ENCODE data around the gene MRPS22. TPM values are rescaled to one million over a fixed set of nuclear protein-coding genes. Genes with fewer than 3 reads are reported as not detected.

MRPS22 gene
- polyA plus RNA-seq, 1 donor = 61.8 TPM

DNA sequence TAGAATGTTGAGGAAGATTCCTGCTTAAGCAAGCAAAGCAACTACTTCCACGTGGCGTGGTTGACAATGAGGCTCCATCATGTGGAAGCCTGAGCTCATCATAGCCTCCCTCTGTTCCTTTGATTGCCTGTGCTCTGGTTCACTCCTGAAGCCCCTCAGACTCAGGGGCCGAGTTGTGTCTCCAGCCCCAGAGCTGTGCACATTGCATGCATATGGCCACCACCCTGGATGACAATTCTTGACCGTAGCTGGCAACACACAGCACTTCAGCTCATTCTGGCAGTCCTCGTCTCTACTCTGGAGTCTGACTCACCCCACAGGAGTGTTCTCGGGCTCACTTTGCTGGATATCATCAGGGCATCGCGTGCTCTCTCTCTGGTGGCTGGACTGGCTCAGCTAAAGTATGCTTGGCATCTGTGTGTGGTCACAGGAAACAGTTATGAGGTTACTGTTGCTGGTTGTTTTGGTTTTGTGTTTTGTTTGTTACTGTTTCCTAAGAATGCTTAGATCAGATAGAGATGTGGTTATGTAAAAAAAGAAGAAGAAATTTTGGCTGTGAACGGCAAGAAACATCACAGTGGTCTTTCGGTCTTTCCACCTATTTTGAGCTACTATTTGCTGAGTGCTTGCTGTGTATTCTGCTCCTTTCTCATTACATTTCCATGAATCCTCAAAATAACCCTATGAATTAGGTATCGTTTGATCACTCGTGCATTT lies 41.6 kb upstream of the MRPS22 start:
- DNase-seq = no peak
- Histone ChIP-seq H3K27ac (ENCODE audit: low read length) (no peak overlapping the region), H3K9me3 (ENCODE audit: control insufficient read depth, low read depth, low read length) (no peaks in the 10 kb centered on the region), H3K4me3 (ENCODE audit: low read length) (no peak overlapping the region), H3K4me1 (ENCODE audit: control insufficient read depth, insufficient read depth, low read length) (no peaks in the 10 kb centered on the region), H3K36me3 (ENCODE audit: control insufficient read depth, insufficient read depth, low read length) (no peaks in the 10 kb centered on the region), H3K27me3 (ENCODE audit: control insufficient read depth, insufficient read depth, low read length) (no peaks in the 10 kb centered on the region)
- 90% methylated on average over 2 of the region's 12 CpGs for WGBS (ENCODE audit: insufficient coverage, low lambda C conversion rate)

- Histone ChIP-seq H3K27ac (ENCODE audit: low read length) (no peak overlapping the region), H3K4me1 (ENCODE audit: control insufficient read depth, insufficient read depth, low read length) (no peaks in the 10 kb centered on the region), H3K27me3 (ENCODE audit: control insufficient read depth, insufficient read depth, low read length) (no peaks in the 10 kb centered on the region), H3K9me3 (ENCODE audit: control insufficient read depth, low read depth, low read length) (no peaks in the 10 kb centered on the region), H3K36me3 (ENCODE audit: control insufficient read depth, insufficient read depth, low read length) (no peaks in the 10 kb centered on the region), H3K4me3 (ENCODE audit: low read length) (no peak overlapping the region)
- no CpG with 5 or more reads among the region's 4 CpGs for WGBS (ENCODE audit: insufficient coverage, low lambda C conversion rate)
- DNase-seq = no peak
Observed at GRCh38 chr3:139302801-139303113, 41.1 kb upstream of the MRPS22 start.

GRCh38 chr3:139303216-139303615 lies 40.6 kb upstream of the MRPS22 start:
- no peak overlapping the region for H3K4me3 ChIP-seq (ENCODE audit: low read length)
- no peaks in the 10 kb centered on the region for H3K27me3 ChIP-seq (ENCODE audit: control insufficient read depth, insufficient read depth, low read length)
- no peaks in the 10 kb centered on the region for H3K9me3 ChIP-seq (ENCODE audit: control insufficient read depth, low read depth, low read length)
- no peaks in the 10 kb centered on the region for H3K4me1 ChIP-seq (ENCODE audit: control insufficient read depth, insufficient read depth, low read length)
- no peak overlapping the region for H3K27ac ChIP-seq (ENCODE audit: low read length)
- H3K36me3 ChIP-seq (ENCODE audit: control insufficient read depth, insufficient read depth, low read length) = no peaks in the 10 kb centered on the region
- no peak for DNase-seq
- WGBS (ENCODE audit: insufficient coverage, low lambda C conversion rate) = no CpG with 5 or more reads among the region's 5 CpGs

- Histone ChIP-seq H3K4me3 (ENCODE audit: low read length) (no peak overlapping the region), H3K27me3 (ENCODE audit: control insufficient read depth, insufficient read depth, low read length) (no peaks in the 10 kb centered on the region), H3K36me3 (ENCODE audit: control insufficient read depth, insufficient read depth, low read length) (no peaks in the 10 kb centered on the region), H3K27ac (ENCODE audit: low read length) (no peak overlapping the region), H3K4me1 (ENCODE audit: control insufficient read depth, insufficient read depth, low read length) (no peaks in the 10 kb centered on the region), H3K9me3 (ENCODE audit: control insufficient read depth, low read depth, low read length) (no peaks in the 10 kb centered on the region)
- no CpG with 5 or more reads among the region's 3 CpGs for WGBS (ENCODE audit: insufficient coverage, low lambda C conversion rate)
- DNase-seq = no peak
Observed at GRCh38 chr3:139304383-139304782, 39.4 kb upstream of the MRPS22 start.

DNA sequence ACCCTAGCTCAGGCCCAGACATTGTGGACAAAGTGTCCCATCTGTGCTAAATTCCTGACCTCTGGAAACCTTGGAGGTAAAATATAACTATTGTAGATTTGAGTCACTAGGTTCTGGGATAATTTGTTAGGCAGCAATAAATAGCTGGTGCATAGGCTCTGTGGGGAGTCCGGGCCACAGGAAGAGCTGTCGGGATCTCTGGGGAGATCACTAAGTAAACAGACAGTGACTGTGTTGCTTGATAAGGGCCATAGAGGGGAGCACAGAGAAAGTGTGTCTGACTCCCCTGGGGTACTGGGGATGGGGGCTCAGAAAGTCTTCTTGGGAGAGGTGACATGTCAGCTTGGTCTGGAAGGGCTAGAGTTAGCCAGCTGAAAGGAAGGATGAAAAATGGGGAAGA lies 37.7 kb upstream of the MRPS22 start:
- DNase-seq = no peak
- Histone ChIP-seq H3K4me3 (ENCODE audit: low read length) (no peak overlapping the region), H3K27me3 (ENCODE audit: control insufficient read depth, insufficient read depth, low read length) (no peaks in the 10 kb centered on the region), H3K4me1 (ENCODE audit: control insufficient read depth, insufficient read depth, low read length) (no peaks in the 10 kb centered on the region), H3K36me3 (ENCODE audit: control insufficient read depth, insufficient read depth, low read length) (no peaks in the 10 kb centered on the region), H3K27ac (ENCODE audit: low read length) (no peak overlapping the region), H3K9me3 (ENCODE audit: control insufficient read depth, low read depth, low read length) (no peaks in the 10 kb centered on the region)
- no CpG with 5 or more reads among the region's 2 CpGs for WGBS (ENCODE audit: insufficient coverage, low lambda C conversion rate)

GRCh38 chr3:139307072-139307491 lies 36.7 kb upstream of the MRPS22 start:
- Histone ChIP-seq H3K4me1 (ENCODE audit: control insufficient read depth, insufficient read depth, low read length) (no peaks in the 10 kb centered on the region), H3K27me3 (ENCODE audit: control insufficient read depth, insufficient read depth, low read length) (no peaks in the 10 kb centered on the region), H3K9me3 (ENCODE audit: control insufficient read depth, low read depth, low read length) (no peaks in the 10 kb centered on the region), H3K27ac (ENCODE audit: low read length) (no peak overlapping the region), H3K4me3 (ENCODE audit: low read length) (no peak overlapping the region), H3K36me3 (ENCODE audit: control insufficient read depth, insufficient read depth, low read length) (no peaks in the 10 kb centered on the region)
- DNase-seq = no peak
- no CpG with 5 or more reads among the region's 1 CpG for WGBS (ENCODE audit: insufficient coverage, low lambda C conversion rate)

DNA sequence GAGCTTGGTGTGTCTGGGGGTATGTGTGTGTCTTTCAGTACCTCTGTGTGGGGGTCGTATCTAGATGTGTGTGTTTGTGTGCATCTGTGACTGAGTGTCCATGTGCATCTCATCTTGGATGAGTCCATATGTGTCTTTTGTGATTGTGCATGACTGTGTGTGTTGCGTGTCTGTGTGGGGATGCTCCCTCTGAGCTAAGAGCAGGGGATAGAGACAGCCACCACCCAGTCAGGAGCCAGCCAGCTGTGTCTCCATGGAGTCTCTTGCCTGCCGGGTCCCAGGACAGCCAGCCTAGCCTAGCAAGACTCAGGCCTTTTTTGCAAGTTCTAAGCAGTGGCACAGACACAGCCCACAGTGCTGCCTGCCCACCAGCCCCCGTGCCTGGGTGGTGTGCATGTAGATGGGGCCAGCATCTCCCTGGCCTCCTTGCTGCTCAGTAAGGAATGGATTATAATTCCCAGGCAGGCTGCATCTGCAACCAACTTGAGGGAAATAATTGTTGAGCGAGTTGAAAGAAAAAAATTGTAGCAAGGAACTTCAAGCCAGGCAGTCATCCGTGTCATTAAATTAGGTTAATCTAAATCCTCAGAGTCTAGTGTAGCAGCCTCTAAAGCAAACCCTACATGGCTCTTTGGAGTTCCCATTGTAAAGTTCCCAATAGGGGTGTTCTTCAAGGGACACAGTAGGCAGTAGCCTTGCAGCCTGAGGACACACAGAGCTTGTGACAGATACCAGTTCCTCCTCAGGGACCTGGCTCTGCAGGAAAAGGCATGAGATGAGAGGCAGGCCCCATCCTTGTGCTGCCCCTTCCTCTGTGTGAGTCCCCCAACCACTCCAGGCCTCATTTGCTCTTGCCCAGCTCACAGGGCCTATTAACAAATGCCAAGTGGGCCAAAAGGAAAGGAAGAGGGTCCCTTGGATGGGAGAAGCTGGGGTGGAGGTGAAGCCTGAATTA lies 35.9 kb upstream of the MRPS22 start:
- no peaks in the 10 kb centered on the region for H3K36me3 ChIP-seq (ENCODE audit: control insufficient read depth, insufficient read depth, low read length)
- no peaks in the 10 kb centered on the region for H3K27me3 ChIP-seq (ENCODE audit: control insufficient read depth, insufficient read depth, low read length)
- DNase-seq = no peak
- no peak overlapping the region for H3K4me3 ChIP-seq (ENCODE audit: low read length)
- 79% methylated on average over 2 of the region's 6 CpGs for WGBS (ENCODE audit: insufficient coverage, low lambda C conversion rate)
- no peak overlapping the region for H3K27ac ChIP-seq (ENCODE audit: low read length)
- no peaks in the 10 kb centered on the region for H3K9me3 ChIP-seq (ENCODE audit: control insufficient read depth, low read depth, low read length)
- no peaks in the 10 kb centered on the region for H3K4me1 ChIP-seq (ENCODE audit: control insufficient read depth, insufficient read depth, low read length)

DNA sequence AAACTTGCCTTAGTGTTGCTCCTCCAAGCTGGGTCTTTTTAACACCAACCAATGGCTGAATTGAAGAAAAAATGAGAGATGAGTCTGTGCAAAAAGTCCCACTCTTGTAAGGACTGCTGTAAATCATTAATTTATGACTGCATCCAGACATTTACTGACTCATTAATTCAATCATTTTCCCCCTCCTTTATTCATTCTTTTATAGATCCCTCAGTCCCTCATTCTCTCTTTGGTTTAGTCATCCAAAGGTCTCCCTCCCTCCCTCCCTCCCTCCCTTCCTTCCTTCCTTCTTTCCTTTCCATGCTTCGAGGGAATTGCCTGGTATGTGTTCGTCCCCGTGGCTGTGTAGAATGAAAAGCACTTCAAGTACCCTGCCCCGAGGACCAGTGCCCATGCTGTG lies 35.3 kb upstream of the MRPS22 start:
- Histone ChIP-seq H3K9me3 (ENCODE audit: control insufficient read depth, low read depth, low read length) (no peaks in the 10 kb centered on the region), H3K27ac (ENCODE audit: low read length) (no peak overlapping the region), H3K4me3 (ENCODE audit: low read length) (no peak overlapping the region), H3K36me3 (ENCODE audit: control insufficient read depth, insufficient read depth, low read length) (no peaks in the 10 kb centered on the region), H3K27me3 (ENCODE audit: control insufficient read depth, insufficient read depth, low read length) (no peaks in the 10 kb centered on the region), H3K4me1 (ENCODE audit: control insufficient read depth, insufficient read depth, low read length) (no peaks in the 10 kb centered on the region)
- no CpG with 5 or more reads among the region's 4 CpGs for WGBS (ENCODE audit: insufficient coverage, low lambda C conversion rate)
- no peak for DNase-seq

- H3K27me3 ChIP-seq (ENCODE audit: control insufficient read depth, insufficient read depth, low read length) = no peaks in the 10 kb centered on the region
- no peaks in the 10 kb centered on the region for H3K4me1 ChIP-seq (ENCODE audit: control insufficient read depth, insufficient read depth, low read length)
- no peak for DNase-seq
- no peak overlapping the region for H3K4me3 ChIP-seq (ENCODE audit: low read length)
- no peaks in the 10 kb centered on the region for H3K9me3 ChIP-seq (ENCODE audit: control insufficient read depth, low read depth, low read length)
- H3K27ac ChIP-seq (ENCODE audit: low read length) = no peak overlapping the region
- H3K36me3 ChIP-seq (ENCODE audit: control insufficient read depth, insufficient read depth, low read length) = no peaks in the 10 kb centered on the region
- no CpG with 5 or more reads among the region's 2 CpGs for WGBS (ENCODE audit: insufficient coverage, low lambda C conversion rate)
Observed at GRCh38 chr3:139309061-139309591, 34.7 kb upstream of the MRPS22 start.

- Histone ChIP-seq H3K27me3 (ENCODE audit: control insufficient read depth, insufficient read depth, low read length) (no peaks in the 10 kb centered on the region), H3K9me3 (ENCODE audit: control insufficient read depth, low read depth, low read length) (no peaks in the 10 kb centered on the region), H3K4me3 (ENCODE audit: low read length) (no peak overlapping the region), H3K36me3 (ENCODE audit: control insufficient read depth, insufficient read depth, low read length) (no peaks in the 10 kb centered on the region), H3K4me1 (ENCODE audit: control insufficient read depth, insufficient read depth, low read length) (no peaks in the 10 kb centered on the region), H3K27ac (ENCODE audit: low read length) (no peak overlapping the region)
- no peak for DNase-seq
- WGBS (ENCODE audit: insufficient coverage, low lambda C conversion rate) = 100% methylated on average over 1 of the region's 4 CpGs
Observed at GRCh38 chr3:139309880-139310279, 33.9 kb upstream of the MRPS22 start.

Data from large intestine (tissue), 3 donors.